T follicular helper cell (primary cell): ENCODE measurements around the gene FRAT1.

ENCODE experiments used
- DNase-seq: peaks from one replicate; pipeline ENCODE4 v3.0.0-alpha.2; 2020; ENCODE audit warnings: low read depth

The FRAT1 gene

DNA sequence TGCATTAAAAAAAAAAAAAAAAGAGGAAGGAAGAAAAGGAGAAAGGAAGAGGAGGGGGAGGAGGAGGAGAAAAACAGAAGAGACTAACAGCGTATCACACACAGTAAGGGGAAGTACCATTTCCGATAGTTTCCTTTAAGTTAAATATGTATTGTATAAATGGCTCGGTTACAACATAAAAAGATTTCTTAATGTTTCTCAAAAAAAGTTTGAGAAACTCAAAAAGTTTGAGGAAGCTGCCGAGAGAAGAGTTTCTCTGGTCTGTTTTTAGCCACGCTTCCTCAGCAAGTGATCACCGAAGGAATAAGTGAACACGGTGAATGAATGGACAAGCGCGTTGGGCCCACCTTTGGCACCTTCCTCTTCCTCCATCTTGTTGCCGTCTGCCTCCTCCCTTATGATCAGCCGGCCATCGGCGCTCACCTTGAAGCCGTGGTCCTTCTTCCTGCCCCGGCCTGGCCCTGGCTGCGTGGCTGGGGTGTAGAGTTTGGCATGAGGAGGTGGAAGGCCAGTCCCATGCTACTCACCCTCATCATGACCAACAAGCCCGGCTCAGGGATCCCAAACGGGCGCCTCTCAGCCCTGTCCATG, 46.8 kb downstream of the FRAT1 start:
- no peak for DNase-seq

DNA sequence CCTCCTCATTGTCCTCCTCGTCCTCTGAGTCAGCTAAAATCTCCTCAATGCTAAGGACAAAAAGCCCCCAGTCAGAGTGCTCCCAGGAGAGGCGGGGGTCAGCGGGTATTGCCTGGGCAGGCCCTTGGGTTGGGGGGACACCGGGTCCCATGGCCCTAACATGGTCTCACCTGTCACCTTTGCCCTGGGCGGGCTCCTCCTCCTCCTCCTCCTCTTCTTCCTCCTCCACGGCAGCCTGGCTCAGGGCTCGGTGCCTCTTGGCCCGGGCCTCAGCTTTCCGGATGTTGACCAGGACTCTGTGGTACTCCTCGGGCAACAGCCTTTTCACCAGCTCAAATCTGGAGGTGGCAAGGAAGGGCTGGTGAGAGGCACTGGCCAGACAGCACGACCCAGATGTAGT, 47.5 kb downstream of the FRAT1 start:
- DNase-seq: no peak

DNA sequence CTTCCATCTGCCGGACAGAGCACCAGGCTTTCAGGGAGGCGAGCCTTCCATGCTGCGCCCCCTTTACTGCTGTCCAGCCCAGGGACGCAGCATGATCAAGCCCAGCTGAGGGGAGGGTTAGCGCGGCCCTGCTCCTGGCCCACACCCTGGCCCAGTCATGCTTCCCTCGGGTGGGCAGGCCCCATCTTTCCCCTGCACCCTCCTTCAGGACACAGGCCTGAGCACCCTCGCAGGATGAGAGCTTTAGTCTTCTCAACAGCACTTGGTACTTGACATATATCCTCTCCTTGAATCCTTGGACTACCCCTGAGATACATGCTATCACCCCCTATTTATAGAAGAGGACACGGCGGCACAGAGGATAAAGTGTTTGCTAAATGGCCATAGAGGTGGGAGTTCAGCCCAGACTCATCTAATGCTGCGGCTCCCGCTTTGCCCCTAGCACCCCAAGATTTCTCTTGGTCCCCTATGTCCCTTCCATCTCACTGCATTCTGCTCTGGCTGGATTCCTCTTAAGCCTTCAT, 48.1 kb downstream of the FRAT1 start:
- no peak for DNase-seq
